ENCODE results near the gene AOC2. TPM values are rescaled to one million over a fixed set of nuclear protein-coding genes. Genes with fewer than 3 reads are reported as not detected.

AOC2 gene
- total and polyA plus RNA-seq, 2 of the 13 experiments (the other 11 are each of a cell fraction or from before 2014, with no cell fraction given) = 1.2 to 3.3 TPM

DNA sequence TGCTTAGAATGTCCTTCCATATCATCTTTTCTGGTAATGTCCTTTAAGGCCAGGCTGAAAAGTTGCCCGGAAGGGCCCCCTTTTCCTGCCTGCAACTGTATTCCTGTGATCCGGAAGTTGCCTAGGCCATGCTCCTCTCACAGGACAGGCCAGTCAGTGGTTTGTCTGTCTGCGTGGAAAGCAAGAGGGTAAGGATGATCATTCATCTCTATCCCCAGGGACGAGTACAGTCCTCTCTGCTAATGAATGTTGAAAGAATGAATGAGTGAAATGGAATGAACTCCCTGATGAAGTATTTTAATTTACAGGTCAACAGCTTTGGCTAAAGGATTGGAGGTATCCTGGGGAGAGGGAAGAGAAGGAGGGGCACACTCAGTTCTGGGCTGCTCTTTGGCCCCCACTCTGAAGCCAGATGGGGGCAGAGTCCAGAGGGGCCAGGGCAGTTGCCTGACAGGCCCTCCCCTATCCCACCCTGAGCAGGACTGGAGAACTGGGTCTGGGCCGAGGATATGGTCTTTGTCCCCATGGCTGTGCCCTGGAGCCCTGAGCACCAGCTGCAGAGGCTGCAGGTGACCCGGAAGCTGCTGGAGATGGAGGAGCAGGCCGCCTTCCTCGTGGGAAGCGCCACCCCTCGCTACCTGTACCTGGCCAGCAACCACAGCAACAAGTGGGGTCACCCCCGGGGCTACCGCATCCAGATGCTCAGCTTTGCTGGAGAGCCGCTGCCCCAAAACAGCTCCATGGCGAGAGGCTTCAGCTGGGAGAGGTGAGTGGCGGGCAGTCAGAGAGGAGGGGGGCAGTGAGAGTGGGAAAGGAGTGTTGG is 9.8 kb downstream of the AOC2 start (continued):
- no peak; the same call in 1 of the 2 replicates for TF ChIP-seq ZNF646 (CRISPR knock-in tag; IDR thresholded peaks at IDR 0.05)
- TF ChIP-seq, protein P1, sequence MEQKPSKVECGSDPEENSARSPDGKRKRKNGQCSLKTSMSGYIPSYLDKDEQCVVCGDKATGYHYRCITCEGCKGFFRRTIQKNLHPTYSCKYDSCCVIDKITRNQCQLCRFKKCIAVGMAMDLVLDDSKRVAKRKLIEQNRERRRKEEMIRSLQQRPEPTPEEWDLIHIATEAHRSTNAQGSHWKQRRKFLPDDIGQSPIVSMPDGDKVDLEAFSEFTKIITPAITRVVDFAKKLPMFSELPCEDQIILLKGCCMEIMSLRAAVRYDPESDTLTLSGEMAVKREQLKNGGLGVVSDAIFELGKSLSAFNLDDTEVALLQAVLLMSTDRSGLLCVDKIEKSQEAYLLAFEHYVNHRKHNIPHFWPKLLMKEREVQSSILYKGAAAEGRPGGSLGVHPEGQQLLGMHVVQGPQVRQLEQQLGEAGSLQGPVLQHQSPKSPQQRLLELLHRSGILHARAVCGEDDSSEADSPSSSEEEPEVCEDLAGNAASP (CRISPR knock-in tag; IDR thresholded peaks at IDR 0.05; ENCODE audit: borderline replicate concordance) = peak; percentile 86; the same call in 1 of the 2 replicates
- TF ChIP-seq THAP9 (CRISPR knock-in tag; IDR thresholded peaks at IDR 0.05; ENCODE audit: borderline replicate concordance) = peak; percentile 48; the same call in 1 of the 2 replicates
- no peak for TF ChIP-seq ZNF432 (CRISPR knock-in tag; IDR thresholded peaks at IDR 0.05; ENCODE audit: borderline replicate concordance)
- no peak; the same call in 1 of the 2 replicates for TF ChIP-seq ZNF264 (CRISPR knock-in tag; IDR thresholded peaks at IDR 0.05)
- TF ChIP-seq LCORL (IDR thresholded peaks at IDR 0.05) = no peak
- TF ChIP-seq LCORL (CRISPR knock-in tag; IDR thresholded peaks at IDR 0.05) = peak; percentile 95
- no peak for TF ChIP-seq ZNF83 (CRISPR knock-in tag; IDR thresholded peaks at IDR 0.05; ENCODE audit: borderline replicate concordance)
- 0 out of 2 replicates have a peak, but pooled peaks have one; percentile 34 for TF ChIP-seq ZNF446 (CRISPR knock-in tag; IDR thresholded peaks at IDR 0.05)
- no peak for TF ChIP-seq KLF6 (CRISPR knock-in tag; IDR thresholded peaks at IDR 0.05)
- no peak for TF ChIP-seq THAP8 (CRISPR knock-in tag; IDR thresholded peaks at IDR 0.05; ENCODE audit: borderline replicate concordance)
- peak; percentile 53; the same call in 1 of the 2 replicates for TF ChIP-seq ZNF329 (CRISPR knock-in tag; IDR thresholded peaks at IDR 0.05; ENCODE audit: low read depth)
- TF ChIP-seq GLI4 (CRISPR knock-in tag; IDR thresholded peaks at IDR 0.05; ENCODE audit: borderline replicate concordance) = no peak
- peak; percentile 83; the same call in 1 of the 2 replicates for TF ChIP-seq MYC (CRISPR knock-in tag; IDR thresholded peaks at IDR 0.05; ENCODE audit: borderline replicate concordance)
- TF ChIP-seq ELF3 (CRISPR knock-in tag; IDR thresholded peaks at IDR 0.05) = peak; percentile 80
- peak; percentile 76 for TF ChIP-seq ZNF746 (CRISPR knock-in tag; IDR thresholded peaks at IDR 0.05)
- no peak; the same call in 1 of the 2 replicates for TF ChIP-seq POLR2AphosphoS5 (IDR thresholded peaks at IDR 0.05; ENCODE audit: low read depth, low read length)
- TF ChIP-seq MXD4 (CRISPR knock-in tag; IDR thresholded peaks at IDR 0.05) = no peak; the same call in 1 of the 2 replicates

Data from HepG2 (cell line).